ENCODE measurements around the gene BRD4. TPM values are rescaled to one million over a fixed set of nuclear protein-coding genes. Genes with fewer than 3 reads are reported as not detected.
A peak's percentile ranks its signal among the peaks of the same experiment; 100 is the strongest.

Gene BRD4
- total RNA-seq, 4 donors from 2014 or later: 34.1 to 48.1 (median 37.5) TPM

GRCh38 chr19:15280048-15280725 lies 52.2 kb downstream of the BRD4 start:
- no peaks in the 10 kb centered on the region for H3K9me3 ChIP-seq
- H3K4me1 ChIP-seq: peaks cover 98 to 100% (median 100%) of the 10 kb centered on the region in 4 donors
- no peak for TF ChIP-seq POLR2A (IDR thresholded peaks at IDR 0.05; ENCODE audit: low read depth)
- peak; percentile 29 to 46 for TF ChIP-seq POLR2AphosphoS5 (IDR thresholded peaks at IDR 0.05)
- TF ChIP-seq EP300 (IDR thresholded peaks at IDR 0.05): no peak
- DNase-seq (ENCODE audit: extremely low spot score): no peak
- peak overlapping the region in 1 of 4 donors; percentile 2 for H3K4me3 ChIP-seq
- intact Hi-C loops (cut with DNase I): loop anchor here (5.0 kb wide), 1 partner anchor 42 kb away; no protein-coding TSS in a partner anchor
- H3K27me3 ChIP-seq: no peaks in the 10 kb centered on the region
- WGBS: 43% methylated on average over 3 of the region's 6 CpGs
- H3K27ac ChIP-seq (replicated peaks in 1 of 4): peak overlapping the region; percentile 68 to 84 (median 80)
- H3K36me3 ChIP-seq: no peaks in the 10 kb centered on the region

GRCh38 chr19:15279326-15279904 lies 52.9 kb downstream of the BRD4 start:
- no peaks in the 10 kb centered on the region for H3K27me3 ChIP-seq
- TF ChIP-seq, protein P1, sequence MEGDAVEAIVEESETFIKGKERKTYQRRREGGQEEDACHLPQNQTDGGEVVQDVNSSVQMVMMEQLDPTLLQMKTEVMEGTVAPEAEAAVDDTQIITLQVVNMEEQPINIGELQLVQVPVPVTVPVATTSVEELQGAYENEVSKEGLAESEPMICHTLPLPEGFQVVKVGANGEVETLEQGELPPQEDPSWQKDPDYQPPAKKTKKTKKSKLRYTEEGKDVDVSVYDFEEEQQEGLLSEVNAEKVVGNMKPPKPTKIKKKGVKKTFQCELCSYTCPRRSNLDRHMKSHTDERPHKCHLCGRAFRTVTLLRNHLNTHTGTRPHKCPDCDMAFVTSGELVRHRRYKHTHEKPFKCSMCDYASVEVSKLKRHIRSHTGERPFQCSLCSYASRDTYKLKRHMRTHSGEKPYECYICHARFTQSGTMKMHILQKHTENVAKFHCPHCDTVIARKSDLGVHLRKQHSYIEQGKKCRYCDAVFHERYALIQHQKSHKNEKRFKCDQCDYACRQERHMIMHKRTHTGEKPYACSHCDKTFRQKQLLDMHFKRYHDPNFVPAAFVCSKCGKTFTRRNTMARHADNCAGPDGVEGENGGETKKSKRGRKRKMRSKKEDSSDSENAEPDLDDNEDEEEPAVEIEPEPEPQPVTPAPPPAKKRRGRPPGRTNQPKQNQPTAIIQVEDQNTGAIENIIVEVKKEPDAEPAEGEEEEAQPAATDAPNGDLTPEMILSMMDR (IDR thresholded peaks at IDR 0.05): no peak
- TF ChIP-seq POLR2AphosphoS5 (IDR thresholded peaks at IDR 0.05) (no peak), POLR2A (IDR thresholded peaks at IDR 0.05; ENCODE audit: low read depth) (no peak), EP300 (IDR thresholded peaks at IDR 0.05) (no peak)
- DNase-seq (ENCODE audit: extremely low spot score): no peak
- H3K4me3 ChIP-seq: no peak overlapping the region
- no peaks in the 10 kb centered on the region for H3K36me3 ChIP-seq
- H3K9me3 ChIP-seq: no peaks in the 10 kb centered on the region
- 80% methylated on average over 4 of the region's 4 CpGs for WGBS
- peak overlapping the region; percentile 68 to 84 (median 80) for H3K27ac ChIP-seq (replicated peaks in 1 of 4)
- peaks cover 98 to 100% (median 100%) of the 10 kb centered on the region in 4 donors for H3K4me1 ChIP-seq
- intact Hi-C loops (cut with DNase I): no loop called here

DNA sequence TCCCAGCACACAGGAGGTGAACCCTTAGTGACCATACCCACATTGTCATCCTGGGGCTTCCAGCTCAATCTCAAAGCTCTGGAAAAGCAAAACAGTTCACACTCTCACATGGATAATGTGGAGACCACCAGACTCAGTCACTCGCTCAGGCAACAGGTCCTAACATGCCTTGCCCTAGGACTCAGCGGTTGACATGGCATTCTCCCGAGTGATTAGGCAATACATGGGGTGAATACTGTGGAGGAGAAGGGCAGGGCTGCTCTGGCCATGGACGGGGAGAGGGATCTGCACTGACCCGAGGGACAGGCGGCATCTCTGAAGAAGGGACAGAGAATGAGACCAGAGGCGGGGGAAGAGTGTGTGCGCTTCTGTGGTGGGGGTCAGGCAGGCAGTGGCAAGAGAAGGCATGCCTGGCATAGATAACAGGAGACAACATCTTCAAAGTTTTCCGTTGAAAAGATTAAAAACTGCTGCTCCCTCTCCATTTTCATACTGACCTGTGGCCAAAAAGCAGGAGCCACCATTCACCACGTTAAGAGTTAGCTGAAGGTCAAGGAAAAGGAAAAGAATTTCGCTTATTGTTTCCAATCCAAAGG lies 55.6 kb downstream of the BRD4 start:
- TF ChIP-seq, protein P1 (IDR thresholded peaks at IDR 0.05): no peak
- TF ChIP-seq POLR2AphosphoS5 (IDR thresholded peaks at IDR 0.05) (no peak), POLR2A (IDR thresholded peaks at IDR 0.05; ENCODE audit: low read depth) (no peak), EP300 (IDR thresholded peaks at IDR 0.05) (no peak)
- 82% methylated on average over 11 of the region's 11 CpGs for WGBS
- DNase-seq (ENCODE audit: extremely low spot score): no peak
- Histone ChIP-seq H3K27me3 (no peaks in the 10 kb centered on the region), H3K4me3 (no peak overlapping the region), H3K36me3 (peaks cover 3 to 14% (median 13%) of the 10 kb centered on the region in 4 donors), H3K9me3 (no peaks in the 10 kb centered on the region), H3K27ac (replicated peaks in 1 of 4) (peak overlapping the region in 3 of 4 donors; percentile 7 to 41 (median 21)), H3K4me1 (peaks cover 98 to 100% (median 100%) of the 10 kb centered on the region in 4 donors)
- intact Hi-C loops (cut with DNase I): no loop called here

GRCh38 chr19:15274477-15274876 lies 57.9 kb downstream of the BRD4 start:
- peaks cover 6 to 35% (median 33%) of the 10 kb centered on the region in 4 donors for H3K36me3 ChIP-seq
- H3K4me1 ChIP-seq: peaks cover 93 to 97% (median 96%) of the 10 kb centered on the region in 4 donors
- H3K9me3 ChIP-seq: no peaks in the 10 kb centered on the region
- peak overlapping the region in 2 of 4 donors; percentile 25 to 59 for H3K27ac ChIP-seq (replicated peaks in 1 of 4)
- no peak for DNase-seq (ENCODE audit: extremely low spot score)
- TF ChIP-seq, protein P1 (IDR thresholded peaks at IDR 0.05): no peak
- TF ChIP-seq POLR2AphosphoS5 (IDR thresholded peaks at IDR 0.05): no peak
- no peak overlapping the region for H3K4me3 ChIP-seq
- no peaks in the 10 kb centered on the region for H3K27me3 ChIP-seq
- intact Hi-C loops (cut with DNase I): no loop called here
- WGBS: 83% methylated on average over 4 of the region's 4 CpGs

DNA sequence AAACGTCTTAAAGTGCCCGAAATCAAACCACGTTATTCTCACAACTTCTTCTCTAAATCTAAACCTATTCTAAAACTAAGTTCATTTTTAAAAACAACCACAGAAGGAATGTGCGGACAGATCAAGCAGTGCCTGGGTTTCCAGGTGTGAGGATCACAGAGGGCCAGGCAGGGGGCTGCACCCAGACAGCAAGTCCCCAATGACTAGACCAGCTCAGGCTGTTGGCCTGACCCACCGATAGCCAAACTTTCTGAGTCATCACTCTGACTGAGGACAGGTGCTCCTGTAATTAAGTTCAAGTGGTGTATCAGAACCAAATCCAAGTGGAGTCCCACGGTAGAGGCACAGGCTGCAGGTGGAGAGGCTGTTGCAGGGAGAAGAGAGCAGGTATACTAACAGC lies 62.5 kb downstream of the BRD4 start:
- WGBS: 76% methylated on average over 6 of the region's 6 CpGs
- TF ChIP-seq POLR2A (IDR thresholded peaks at IDR 0.05; ENCODE audit: low read depth) (no peak), POLR2AphosphoS5 (IDR thresholded peaks at IDR 0.05) (no peak), EP300 (IDR thresholded peaks at IDR 0.05) (no peak)
- TF ChIP-seq, protein P1 (IDR thresholded peaks at IDR 0.05): no peak
- no peak overlapping the region for H3K4me3 ChIP-seq
- H3K9me3 ChIP-seq: no peaks in the 10 kb centered on the region
- H3K27me3 ChIP-seq: no peaks in the 10 kb centered on the region
- no peak for DNase-seq (ENCODE audit: extremely low spot score)
- intact Hi-C loops (cut with DNase I): loop anchor here (5.0 kb wide), 1 partner anchor 162 kb away; no protein-coding TSS in a partner anchor
- peak overlapping the region in 1 of 4 donors; percentile 2 for H3K27ac ChIP-seq (replicated peaks in 1 of 4)
- peaks cover 11 to 63% (median 61%) of the 10 kb centered on the region in 4 donors for H3K36me3 ChIP-seq
- H3K4me1 ChIP-seq: peaks cover 90 to 97% (median 96%) of the 10 kb centered on the region in 4 donors

Data from esophagus muscularis mucosa (tissue), 4 donors.